Loucy (cell line): ENCODE results near the gene IL7R.

Experiments used
- CTCF ChIP-seq: fragments of 200-600 bp; sonication (generic); conservative IDR thresholded peaks from 2 replicates; pipeline ENCODE4 v1.5.1; 2014; ENCODE audit warnings: mild to moderate bottlenecking, antibody characterized with exemption, low read length
- EZH2phosphoT487 ChIP-seq: fragments of 200-600 bp; IDR thresholded peaks from 2 replicates; pipeline ENCODE4 v1.6.1; 2018; ENCODE audit warnings: antibody characterized with exemption, mild to moderate bottlenecking, moderate library complexity, borderline replicate concordance

- no peak for TF ChIP-seq CTCF
- no peak for TF ChIP-seq EZH2phosphoT487
These were observed 20.6 kb upstream of the IL7R start for GRCh38 chr5:35835796-35836742.
